A549 treated with dexamethasone at 1 μM for 4 hours (cell line): Measurements from ENCODE around the gene RSBN1L. TPM values are rescaled to one million over a fixed set of nuclear protein-coding genes. Genes with fewer than 3 reads are reported as not detected.

Source experiments
- total RNA-seq: library from RNA; stranded (reverse); fragments of 200-300 nt; extraction: Qiagen RNA extraction; gene quantifications from 5 replicates; pipeline ENCODE4 v1.2.3, GENCODE V29; 2022

The RSBN1L gene
- total RNA-seq: 8.2 to 10.5 TPM (median 9.8 TPM) in 5 replicates

GRCh38 chr7:77696057-77696642 lies at the start of gene RSBN1L:
Gene RSBN1L, plus strand, starts transcription at chr7:77696459. Its CDS starts 11 bp downstream, at chr7:77696470.

GRCh38 chr7:77798394-77799077 lies 102.3 kb downstream of the RSBN1L start, which contains the start of the genes PHTF2 and TMEM60:
Gene PHTF2, plus strand, starts transcription at chr7:77798773.
Gene TMEM60, minus strand, starts transcription at chr7:77798434. Its CDS starts 4,061 bp downstream, at chr7:77794373.

Other genes starting within 250 kb of the RSBN1L start
- gene PTPN12, start 159.2 kb upstream of the RSBN1L start, total RNA-seq: 76.5 to 89.7 TPM (median 84.6 TPM) in 5 replicates
- 24.1 to 28.6 TPM (median 27.0 TPM) in 5 replicates for gene TMEM60, start 102.0 kb downstream of the RSBN1L start, total RNA-seq
- 12.2 to 18.3 TPM (median 16.8 TPM) in 5 replicates for gene PHTF2, start 102.3 kb downstream of the RSBN1L start, total RNA-seq